Left cardiac atrium (tissue), 4 donors: ENCODE measurements around the gene HOXC11. TPM values are rescaled to one million over a fixed set of nuclear protein-coding genes. Genes with fewer than 3 reads are reported as not detected.

Experiments used
- ATAC-seq, 2 donors: fragments of 200-7000 bp; cut with Tn5 transposase; one replicate each; pipeline ENCODE4 v1.9.1; 2020; ENCODE audit warnings: mild to moderate bottlenecking in 2 of 2, moderate library complexity in 2 of 2
- DNase-seq: peaks from one replicate; pipeline ENCODE4 v3.0.0-alpha.2; 2020
- intact Hi-C, 2 donors: fragments of 100-400 bp; cut with DNase I; formaldehyde crosslinking; loops; one replicate each; pipeline versions ENCODE4 v1.14.1 to v1.15.1; 2022 to 2023
- total RNA-seq, 2 donors: library from RNA; stranded (reverse); fragmentation: NEBNext Ultra II Directional; extraction: Animal tissue kit (Norgen Biotek cat#: 25700); gene quantifications; one replicate each; pipeline ENCODE4 v1.2.1, GENCODE V29; 2021
- donor health status: DM: no; HTN: yes; CAD: no.
- donor health status: DM: no; HTN: yes; CAD: no; lungs with severe emphysema.
- donor health status: DM: yes; HTN: yes; CAD: no.
- donor health status: Dilated cardiomyopathy.

The HOXC11 gene
- total RNA-seq, 2 donors from 2014 or later: not detected

DNA sequence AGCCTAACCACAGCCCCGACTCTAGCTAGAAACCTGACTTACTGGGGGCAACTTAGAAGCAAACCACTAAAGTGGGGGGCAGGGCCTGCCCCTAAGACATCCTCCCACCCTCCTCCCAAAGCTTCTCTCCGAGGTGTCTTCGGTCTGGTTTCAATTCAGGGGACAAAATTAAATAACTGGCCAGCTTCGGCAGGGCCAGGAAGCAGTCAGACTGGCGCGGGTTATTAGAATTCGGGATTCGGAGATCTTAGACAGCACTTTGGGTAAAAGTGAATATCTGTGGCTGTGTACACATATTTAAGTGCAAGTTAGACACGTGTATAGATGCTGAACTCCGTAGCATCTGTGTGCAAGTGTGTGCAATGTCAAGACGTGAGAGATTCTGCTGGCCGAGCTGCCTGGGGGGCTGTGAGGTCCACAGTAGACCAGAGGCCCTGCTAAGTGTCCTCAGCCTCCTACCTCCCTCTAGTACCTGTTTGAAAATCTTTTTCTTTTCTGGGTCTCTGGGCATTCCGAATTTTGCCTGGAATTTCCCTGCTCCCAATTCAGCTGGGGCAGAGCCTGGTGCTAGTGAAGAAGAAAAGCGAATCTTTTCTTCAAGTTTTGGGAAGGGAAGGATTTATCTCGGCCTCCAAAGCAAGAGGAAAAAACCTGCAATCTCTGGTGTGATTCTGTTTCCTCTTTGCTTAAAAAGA, 8.0 kb downstream of the HOXC11 start:
- DNase-seq: no peak
- no peak for ATAC-seq
- intact Hi-C loops: no loop called here

DNA sequence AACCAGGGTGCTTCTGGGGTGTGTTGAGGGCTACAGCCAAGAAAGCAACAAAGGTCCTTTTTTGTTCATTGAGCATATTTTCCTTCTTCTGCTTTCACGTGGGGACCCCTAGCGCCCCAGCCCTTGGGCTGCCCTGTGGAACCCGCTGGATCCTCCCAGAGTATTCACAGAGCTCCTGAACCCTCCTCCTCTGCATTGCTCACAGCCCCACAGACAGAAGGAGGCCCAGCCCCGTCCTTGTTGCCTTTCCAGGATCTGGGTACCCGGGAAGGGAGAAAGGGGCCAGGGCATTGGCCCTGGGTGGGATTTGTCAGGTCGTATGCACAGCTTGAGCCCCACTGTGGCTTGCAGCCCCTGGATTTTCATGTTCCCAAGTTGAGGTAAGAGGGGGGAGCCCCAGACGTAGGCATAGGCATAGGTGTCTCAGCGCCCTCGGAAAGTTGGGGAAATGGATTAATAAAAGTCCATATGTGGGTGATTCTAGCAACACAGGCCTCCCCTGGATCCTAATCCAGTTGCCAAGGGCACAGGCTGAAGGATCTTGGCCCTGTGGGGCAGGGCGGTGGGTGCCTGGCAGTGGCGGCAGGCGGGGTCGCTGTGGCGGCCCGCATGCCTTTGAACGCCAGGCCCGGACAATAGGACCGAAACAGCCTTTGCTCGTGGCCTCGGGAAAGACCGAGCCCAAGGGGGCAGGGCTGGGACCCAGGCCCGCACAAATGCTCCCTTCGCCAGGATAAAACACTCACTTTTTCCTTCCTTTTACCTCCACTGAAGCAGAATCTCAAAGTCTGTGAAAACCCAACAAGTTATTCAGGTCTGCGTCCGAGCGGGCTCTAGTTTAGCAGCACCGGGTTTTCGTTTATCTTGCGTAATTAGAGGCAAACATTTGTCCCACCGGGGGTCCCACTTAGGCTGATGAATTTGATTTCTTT, 9.0 kb downstream of the HOXC11 start:
- no peak for DNase-seq
- intact Hi-C loops: no loop called here
- ATAC-seq: no peak

DNA sequence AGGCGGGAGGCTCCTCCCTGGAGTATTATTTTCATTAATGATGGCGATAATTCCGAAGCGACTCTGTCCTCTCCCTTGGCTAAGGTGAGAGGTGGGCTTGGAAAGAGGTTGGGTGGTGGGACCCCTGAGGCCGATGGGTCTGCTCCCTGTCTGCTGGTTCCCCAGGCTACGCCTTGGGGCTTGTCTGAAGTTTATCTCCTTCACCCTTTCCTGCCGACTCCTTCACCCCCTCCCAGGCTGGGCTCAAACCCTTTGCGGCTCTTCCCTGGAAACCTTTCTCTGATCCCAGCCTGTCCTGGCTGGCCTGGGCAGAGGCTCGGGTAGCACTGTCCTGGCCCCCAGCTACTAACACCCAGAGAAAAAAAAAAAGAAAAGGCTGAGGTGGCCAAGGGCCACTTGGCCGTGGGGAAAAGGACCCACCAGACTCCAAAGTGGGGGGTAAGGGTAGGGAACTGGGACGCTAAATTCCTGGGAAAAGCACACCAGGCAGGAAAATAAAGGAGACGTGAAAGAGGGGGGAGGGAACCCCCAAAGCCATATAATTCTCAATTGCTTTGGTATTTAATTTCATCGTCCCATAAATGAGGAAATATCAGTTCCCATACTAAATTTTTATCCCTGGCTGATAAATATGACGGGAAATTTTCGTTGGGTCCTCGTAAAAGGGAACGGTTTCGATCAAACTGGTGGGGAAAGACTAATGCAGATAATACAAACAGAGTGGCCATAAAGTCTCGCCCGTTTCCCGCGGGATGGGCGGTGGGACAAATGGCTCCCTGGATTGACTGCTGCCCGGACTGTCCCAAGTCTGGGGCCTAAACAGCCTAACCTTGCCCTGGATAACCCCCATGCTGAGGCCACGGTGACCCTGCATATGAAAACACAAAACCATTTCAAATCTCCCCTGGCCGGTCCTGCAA, 10.0 kb downstream of the HOXC11 start:
- ATAC-seq: no peak
- no peak for DNase-seq
- intact Hi-C loops: no loop called here

DNA sequence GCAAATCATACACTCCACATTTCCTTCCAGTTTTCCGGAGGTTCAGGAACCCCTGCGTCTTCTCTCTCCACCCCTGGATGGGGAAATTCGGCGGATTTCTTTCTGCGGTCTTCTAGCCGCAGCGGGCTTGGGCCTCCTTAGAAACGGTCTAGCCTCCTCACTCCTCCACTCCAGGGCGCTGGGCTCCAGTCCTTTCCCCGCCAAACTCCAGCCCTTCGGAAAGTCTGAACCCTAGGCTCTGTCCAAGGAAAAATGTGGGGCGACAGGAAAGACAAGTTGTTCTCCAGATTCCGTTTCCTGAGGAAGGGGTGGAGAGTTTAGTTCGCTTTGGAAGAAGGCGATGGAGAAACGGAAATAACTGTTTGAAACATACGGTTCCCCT, 10.6 kb downstream of the HOXC11 start:
- intact Hi-C loops: no loop called here
- no peak for ATAC-seq
- DNase-seq: no peak

DNA sequence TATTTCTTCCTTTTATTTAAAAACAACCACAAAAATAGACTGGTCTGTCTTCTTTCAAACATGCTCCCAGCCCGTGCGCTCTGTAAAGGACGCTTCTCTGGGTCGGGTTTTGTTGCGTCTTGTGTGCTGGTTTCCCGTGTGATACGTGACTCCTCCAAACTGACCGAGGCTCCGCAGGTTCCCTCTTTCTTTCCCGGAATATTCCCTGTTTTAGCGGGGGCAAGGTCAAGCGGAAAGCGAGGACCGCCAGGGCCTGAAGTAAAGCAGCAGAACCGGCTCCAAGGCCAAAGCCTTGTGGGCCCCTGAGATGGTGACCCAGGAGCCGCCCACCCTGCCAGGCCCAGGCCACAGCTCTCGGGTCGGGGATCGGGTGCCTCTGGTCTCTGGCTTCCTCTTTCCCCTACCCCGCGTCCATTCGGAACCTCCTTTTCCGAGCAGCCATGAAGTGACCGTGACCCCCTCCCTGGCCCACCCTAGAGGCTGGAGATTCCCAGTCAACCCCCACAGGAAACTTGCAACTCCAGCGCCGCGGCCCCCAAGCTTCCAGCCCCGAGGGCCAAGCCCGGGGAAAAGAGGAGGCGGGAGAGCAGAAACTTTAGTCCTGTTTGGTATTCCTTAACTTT, 11.1 kb downstream of the HOXC11 start:
- ATAC-seq (no peak), DNase-seq (no peak)
- intact Hi-C loops: no loop called here

DNA sequence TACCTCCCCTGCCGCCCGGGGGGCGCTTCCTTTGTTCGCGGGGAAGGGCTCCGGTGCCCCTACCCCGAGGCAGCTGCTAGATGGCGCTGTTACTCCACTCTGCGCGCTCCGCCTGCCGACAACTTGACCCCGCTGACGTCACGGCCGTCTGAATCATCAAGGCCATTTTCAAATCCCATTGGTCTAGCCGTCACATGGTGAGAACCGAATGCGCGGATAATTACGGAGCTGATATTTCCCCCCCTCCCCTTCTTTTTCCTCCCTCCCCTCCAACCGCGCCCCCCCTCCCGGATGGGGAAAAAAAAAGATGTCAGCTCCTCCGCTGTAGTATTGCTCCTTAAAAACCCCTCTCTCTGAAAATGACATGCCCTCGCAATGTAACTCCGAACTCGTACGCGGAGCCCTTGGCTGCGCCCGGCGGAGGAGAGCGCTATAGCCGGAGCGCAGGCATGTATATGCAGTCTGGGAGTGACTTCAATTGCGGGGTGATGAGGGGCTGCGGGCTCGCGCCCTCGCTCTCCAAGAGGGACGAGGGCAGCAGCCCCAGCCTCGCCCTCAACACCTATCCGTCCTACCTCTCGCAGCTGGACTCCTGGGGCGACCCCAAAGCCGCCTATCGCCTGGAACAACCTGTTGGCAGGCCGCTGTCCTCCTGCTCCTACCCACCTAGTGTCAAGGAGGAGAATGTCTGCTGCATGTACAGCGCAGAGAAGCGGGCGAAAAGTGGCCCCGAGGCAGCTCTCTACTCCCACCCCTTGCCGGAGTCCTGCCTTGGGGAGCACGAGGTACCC, 12.2 kb downstream of the HOXC11 start, which contains the start of gene HOXC10:
TSS of gene HOXC10 (plus strand) at position 246 of the 791 bp plus-strand sequence. CDS start at position 360, 114 bp downstream.
- ATAC-seq: peak; percentile 64 to 75
- DNase-seq: peak; percentile 88
- intact Hi-C loops: no loop called here

DNA sequence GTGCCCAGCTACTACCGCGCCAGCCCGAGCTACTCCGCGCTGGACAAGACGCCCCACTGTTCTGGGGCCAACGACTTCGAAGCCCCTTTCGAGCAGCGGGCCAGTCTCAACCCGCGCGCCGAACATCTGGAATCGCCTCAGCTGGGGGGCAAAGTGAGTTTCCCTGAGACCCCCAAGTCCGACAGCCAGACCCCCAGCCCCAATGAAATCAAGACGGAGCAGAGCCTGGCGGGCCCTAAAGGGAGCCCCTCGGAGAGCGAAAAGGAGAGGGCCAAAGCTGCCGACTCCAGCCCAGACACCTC, 12.7 kb downstream of the HOXC11 start:
- no peak for ATAC-seq
- DNase-seq: no peak
- intact Hi-C loops: no loop called here

DNA sequence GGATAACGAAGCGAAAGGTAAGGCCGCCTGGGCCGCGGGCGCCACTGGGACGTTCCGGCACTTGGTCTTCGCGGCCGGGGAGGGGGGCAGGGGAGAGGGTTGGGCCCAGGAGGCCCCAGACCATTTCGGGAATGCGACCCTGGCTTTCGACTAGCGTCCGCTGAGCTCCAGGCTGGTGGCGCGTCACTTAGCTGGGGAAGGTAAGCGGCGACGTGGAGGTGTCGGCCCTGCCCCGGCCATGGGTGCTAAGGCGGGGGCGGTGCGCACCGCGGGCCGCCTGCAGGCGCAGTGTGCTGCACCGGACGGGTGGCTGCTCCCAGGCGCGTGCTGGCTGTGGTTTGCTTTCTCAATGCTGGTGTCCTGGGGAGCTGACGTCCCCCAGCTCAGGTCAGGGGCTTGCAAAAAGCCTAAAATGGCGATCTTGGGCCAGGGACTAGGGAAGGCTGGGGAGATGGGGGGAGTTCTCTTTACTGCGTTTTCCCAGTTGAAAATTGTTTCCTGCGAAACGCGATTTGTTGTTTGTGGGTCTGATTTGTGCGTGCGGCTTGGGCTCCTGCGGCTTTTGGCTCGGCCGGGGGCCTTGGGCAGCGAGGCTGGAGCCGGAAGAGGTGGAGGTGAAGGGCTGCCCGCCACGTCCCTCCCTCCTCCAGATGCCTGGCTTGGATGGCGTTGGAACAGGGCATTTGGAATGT, 13.2 kb downstream of the HOXC11 start:
- DNase-seq (no peak), ATAC-seq (peak in 1 of 2 donors; percentile 28)
- intact Hi-C loops: no loop called here

DNA sequence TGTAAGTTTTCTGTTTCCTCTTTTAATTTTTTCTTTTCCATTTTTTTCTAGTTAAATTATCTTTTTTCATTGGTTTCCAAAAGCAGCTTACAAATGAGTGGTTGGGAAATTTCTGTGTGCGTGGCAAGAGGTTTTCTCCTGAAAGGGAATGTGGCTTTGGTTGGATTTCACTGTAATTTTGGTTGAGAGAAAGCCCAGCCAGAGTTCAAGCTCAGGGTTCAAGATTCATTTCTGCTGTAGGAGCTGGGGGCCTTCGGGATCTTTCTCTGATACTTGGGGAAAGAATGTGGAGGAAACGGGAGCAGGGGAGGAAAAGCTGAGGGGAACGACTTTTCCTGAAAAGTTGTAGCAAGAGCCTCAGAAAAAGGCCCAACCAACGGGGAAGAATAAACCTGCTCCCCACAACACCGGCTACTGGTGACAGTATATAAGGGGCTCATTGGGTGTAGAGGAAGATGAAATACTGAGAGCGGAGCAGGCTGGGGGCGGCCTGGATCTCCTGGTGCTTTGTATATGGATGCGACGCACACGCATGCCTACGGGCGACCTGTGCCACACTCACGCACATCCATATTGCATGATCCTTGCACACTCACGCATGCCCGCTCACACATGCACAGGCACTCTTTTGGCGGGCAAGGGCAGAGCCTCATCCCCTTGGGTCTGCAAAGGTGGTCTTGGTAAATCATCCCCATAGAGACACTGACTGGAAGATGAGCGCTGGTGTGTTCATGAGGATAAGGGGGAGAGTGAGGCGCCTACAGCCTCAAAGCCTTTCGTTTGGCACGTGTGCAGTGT, 14.0 kb downstream of the HOXC11 start:
- no peak for DNase-seq
- ATAC-seq: no peak
- intact Hi-C loops: no loop called here

DNA sequence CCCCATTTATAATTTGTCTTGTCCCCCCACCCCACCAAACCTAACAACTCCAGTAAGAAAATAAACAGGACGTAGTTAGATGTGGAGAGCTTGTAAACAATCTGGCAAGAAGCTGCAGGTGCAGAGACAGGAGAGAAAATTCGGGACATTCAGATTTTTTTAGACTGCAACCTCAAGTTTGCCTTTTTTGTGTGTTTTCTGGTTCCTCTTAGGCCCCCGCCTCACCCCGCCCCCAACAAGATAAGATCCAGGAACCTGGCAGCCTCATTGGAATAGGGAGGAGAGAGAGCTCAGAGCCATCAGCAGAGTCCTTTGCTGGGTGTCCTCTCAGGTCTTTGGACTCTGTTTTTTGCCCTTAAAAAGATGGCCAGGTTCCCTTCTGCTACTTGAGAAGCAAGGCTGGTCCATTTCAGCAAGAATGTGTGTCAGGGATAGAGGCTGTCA, 14.9 kb downstream of the HOXC11 start:
- no peak for ATAC-seq
- intact Hi-C loops: no loop called here
- DNase-seq: no peak

DNA sequence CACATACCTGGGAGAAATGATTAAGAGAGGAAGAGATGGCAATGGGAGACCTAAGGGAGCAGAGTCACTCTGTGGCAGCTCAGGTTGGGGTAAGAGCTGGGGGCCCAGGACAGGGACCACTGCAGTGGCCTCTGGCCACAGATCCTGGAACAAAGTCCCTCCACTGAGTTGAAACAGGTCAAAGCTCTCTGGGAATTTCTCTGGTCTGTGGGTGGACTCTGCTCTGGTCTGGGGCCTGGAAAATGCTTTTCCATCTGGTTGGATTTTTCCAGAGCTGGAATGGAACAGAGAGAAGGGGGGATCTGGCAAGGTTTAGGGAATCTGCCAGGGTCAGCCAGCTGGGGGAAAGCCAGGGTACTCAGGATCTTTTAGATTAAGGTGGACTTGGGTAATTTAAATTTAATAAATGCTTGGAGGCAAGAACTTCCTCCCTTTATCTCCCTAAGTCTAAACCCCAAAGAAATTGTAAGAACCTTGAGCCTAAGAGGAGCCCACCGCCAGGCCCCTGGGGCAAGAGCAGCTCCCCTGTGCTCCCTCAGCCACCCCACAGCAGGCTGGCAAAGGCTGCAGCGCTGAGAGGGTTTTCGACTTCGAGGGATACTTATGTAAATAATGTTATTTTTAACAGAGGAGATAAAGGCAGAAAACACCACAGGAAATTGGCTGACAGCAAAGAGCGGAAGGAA, 15.8 kb downstream of the HOXC11 start:
- intact Hi-C loops: no loop called here
- DNase-seq: no peak
- ATAC-seq: no peak

DNA sequence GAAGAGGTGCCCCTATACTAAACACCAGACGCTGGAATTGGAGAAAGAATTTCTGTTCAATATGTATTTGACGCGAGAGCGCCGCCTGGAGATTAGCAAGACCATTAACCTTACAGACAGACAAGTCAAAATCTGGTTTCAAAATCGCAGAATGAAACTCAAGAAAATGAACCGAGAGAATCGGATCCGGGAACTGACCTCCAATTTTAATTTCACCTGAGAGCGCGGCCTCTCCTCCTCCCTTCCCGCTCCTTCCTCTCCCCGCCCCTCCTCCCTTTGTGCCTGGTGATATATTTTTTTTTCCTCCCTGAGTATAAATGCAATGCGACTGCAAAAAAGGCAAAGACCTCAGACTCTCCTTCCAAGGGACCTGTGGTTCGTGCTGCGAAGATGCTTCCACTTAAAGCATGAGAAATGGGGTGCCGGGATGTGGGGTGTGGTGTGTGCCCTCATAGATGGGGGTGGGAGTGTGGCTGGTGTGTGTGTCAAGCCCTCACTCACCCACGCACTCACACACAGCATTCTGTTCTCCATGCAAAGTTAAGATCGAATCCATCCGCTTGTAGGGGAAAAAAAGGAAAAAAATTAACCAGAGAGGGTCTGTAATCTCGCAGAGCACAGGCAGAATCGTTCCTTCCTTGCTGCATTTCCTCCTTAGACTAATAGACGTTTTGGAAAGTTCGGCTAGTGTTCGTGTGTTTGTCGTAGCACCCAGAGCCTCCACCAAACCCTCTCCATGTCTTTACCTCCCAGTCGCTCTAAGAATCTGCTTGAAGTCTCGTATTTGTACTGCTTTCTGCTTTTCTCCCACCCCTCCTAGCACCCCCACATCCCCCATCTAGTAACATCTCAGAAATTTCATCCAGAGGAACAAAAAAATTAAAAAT, 16.5 kb downstream of the HOXC11 start:
- DNase-seq: no peak
- intact Hi-C loops: no loop called here

DNA sequence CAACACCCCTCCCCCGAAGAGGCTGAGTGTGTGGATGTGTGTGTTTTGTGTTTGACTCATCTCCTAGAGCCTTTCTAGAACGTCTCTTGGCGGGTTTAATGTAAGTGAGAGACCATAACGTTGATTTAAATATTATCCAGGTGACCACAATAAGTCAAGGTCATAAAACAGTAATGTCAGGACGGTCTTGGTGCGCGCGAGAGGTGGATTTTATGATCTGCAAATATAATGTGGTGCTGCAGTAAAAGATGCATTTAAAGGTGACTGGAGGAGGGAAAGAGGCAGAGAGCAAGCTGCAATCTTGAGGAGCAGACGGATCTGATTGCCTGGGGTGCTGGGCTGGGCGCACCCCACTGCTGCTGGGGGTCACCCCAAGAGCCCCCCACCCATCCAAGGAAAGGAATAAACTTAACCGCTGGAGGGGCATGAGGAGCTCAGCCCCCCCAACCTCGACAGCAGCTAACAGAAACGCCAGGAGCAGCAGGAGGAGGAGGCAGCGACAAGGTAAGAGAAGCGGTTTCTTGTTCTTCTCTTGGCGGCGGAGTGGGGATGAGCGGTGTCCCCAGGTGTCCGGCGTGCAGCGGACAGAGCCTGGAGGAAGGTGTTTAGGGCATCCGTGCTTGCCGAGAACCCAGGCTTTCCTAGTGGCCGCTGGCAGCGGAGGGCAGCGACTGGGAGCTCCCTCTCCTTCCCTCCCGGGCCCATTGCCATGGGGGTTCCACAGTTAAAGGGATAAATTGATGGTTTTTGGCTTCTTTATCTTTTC, 17.6 kb downstream of the HOXC11 start:
- ATAC-seq: no peak
- intact Hi-C loops: no loop called here
- no peak for DNase-seq

More for the DNA sequence above, 16.5 kb downstream of the HOXC11 start:
- ATAC-seq: no peak

DNA sequence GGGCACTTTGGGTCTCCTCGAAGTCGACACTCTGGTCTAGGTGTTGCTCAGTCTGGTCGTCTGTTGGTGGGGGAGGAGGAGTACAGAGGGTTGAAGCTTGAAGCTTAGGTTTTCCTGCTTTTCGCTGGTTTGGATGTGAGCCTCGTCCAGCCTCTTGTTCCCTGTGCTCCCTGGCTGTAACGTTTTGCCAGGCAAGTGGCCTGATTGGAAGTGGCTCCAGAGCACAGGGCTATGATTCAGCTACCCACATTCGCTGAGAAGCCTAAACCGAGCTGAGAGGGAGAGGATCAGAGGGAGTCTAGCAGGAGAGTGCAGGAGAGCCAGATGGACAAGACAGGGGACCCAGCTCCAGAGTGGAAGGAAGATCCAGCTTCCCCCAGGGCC, 18.1 kb downstream of the HOXC11 start:
- intact Hi-C loops: no loop called here
- DNase-seq (no peak), ATAC-seq (no peak)

DNA sequence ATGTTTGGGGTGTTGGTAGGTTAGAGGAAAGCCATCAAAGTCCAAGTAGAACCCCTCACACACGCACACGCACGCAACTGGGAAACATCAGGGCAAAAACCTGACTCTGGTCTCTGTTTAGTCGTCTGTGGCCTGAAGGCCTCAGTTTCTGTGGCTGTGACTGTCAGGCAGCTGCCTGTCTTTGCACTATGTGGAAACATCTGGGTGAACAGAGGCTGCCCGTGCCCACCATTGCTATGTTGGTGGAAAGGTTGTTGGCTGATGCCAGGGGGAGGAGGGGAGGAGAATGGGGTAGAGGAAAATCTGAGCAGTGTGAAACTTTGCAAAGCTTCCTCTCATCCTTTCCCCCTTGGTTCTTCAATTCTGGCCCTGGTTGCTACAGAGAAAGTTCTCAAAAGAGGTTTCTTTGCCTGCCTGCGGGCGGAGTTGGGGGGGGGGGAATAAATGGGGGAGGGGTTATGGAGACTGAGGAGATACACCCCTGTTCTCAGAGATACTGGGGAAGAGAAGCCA, 19.5 kb downstream of the HOXC11 start:
- intact Hi-C loops: no loop called here
- DNase-seq (no peak), ATAC-seq (no peak)
